ENCODE results near the gene COX6A2. TPM values are rescaled to one million over a fixed set of nuclear protein-coding genes. Genes with fewer than 3 reads are reported as not detected.

The COX6A2 gene
- total RNA-seq, 1 experiment from 2014 or later: not detected

DNA sequence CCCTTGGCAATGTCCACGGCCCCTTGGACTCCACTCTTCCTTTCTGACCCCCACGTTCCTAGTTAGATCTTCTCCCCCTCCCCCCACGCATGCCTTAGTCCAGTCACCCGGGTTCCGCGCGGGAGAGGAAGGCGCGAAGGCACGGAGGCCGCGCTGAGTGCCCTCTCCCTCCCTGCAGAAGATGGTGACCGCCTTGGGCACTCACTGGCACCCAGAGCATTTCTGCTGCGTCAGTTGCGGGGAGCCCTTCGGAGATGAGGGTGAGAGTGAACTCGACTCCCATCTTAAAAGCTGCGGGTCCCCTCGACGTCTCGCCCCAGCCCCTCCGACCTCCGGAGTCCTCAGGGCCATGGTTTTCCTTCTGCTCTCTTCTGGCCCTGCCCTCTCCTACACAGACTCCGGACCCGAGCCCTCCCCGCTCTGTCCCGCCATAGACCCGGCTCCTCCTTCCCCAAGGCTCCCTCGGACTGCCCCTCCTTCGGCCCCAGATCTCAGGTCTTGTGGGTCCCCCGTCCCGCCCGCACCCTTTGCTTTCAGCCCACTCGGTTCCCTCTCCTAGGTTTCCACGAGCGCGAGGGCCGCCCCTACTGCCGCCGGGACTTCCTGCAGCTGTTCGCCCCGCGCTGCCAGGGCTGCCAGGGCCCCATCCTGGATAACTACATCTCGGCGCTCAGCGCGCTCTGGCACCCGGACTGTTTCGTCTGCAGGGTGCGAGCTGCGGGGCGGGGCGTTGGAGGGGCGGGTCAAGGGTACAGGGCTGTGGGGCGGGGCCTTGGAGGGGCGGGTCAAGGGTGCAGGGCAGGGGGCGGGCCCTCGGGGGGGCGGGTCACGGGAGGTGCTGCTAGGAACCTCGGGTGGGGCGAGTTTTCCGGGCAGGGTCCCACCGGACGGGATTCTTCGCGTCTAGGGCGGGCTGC, 48.4 kb upstream of the COX6A2 start:
- CTCF ChIA-PET: interaction anchor here (0.5 to 2.2 kb wide), 4 partner anchors 16 to 236 kb away, joined by 3 to 7 read pairs (median 4); a partner anchor contains a TSS
- Histone ChIP-seq H3K9me3 (ENCODE audit: insufficient read depth, low read depth) (no peaks in the 10 kb centered on the region), H3K27ac (peak overlapping the region; percentile 50), H3K36me3 (ENCODE audit: low read depth) (no peaks in the 10 kb centered on the region), H3F3A (ENCODE audit: insufficient read depth, low read depth) (peaks cover 31% of the 10 kb centered on the region), H3K79me2 (ENCODE audit: low read depth) (no peaks in the 10 kb centered on the region), H3K9me2 (ENCODE audit: insufficient read depth) (no peaks in the 10 kb centered on the region), H3K27me3 (ENCODE audit: insufficient read depth, low read depth) (no peaks in the 10 kb centered on the region), H4K20me1 (ENCODE audit: insufficient read depth) (no peaks in the 10 kb centered on the region), H3K4me3 (peak overlapping the region; percentile 87), H3K4me2 (peak overlapping the region; percentile 75), H3K4me1 (replicated peaks; ENCODE audit: insufficient read depth) (peaks cover 21% of the 10 kb centered on the region), H2AFZ (peak overlapping the region; percentile 95)
- DNase-seq: peak; percentile 62 to 90
- intact Hi-C loops (cut with micrococcal nuclease; ENCODE audit: unreplicated experiment): loop anchor here (1.0 to 5.0 kb wide), 4 partner anchors 17 to 391 kb away; partner anchors contain the start of genes ARMC5 and RUSF1
- POLR2A ChIA-PET (ENCODE audit: unreplicated experiment): interaction anchor here (0.5 to 1.3 kb wide), 5 partner anchors 17 to 479 kb away, joined by 3 to 9 read pairs (median 4); no protein-coding TSS in a partner anchor
- BruUV-seq (replicated peaks): no TSS peak
- no peak for TF ChIP-seq EZH2 (IDR thresholded peaks at IDR 0.05; ENCODE audit: low read depth)
- TF ChIP-seq, protein P1, sequence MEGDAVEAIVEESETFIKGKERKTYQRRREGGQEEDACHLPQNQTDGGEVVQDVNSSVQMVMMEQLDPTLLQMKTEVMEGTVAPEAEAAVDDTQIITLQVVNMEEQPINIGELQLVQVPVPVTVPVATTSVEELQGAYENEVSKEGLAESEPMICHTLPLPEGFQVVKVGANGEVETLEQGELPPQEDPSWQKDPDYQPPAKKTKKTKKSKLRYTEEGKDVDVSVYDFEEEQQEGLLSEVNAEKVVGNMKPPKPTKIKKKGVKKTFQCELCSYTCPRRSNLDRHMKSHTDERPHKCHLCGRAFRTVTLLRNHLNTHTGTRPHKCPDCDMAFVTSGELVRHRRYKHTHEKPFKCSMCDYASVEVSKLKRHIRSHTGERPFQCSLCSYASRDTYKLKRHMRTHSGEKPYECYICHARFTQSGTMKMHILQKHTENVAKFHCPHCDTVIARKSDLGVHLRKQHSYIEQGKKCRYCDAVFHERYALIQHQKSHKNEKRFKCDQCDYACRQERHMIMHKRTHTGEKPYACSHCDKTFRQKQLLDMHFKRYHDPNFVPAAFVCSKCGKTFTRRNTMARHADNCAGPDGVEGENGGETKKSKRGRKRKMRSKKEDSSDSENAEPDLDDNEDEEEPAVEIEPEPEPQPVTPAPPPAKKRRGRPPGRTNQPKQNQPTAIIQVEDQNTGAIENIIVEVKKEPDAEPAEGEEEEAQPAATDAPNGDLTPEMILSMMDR (conservative IDR thresholded peaks at IDR 0.05): no peak

DNA sequence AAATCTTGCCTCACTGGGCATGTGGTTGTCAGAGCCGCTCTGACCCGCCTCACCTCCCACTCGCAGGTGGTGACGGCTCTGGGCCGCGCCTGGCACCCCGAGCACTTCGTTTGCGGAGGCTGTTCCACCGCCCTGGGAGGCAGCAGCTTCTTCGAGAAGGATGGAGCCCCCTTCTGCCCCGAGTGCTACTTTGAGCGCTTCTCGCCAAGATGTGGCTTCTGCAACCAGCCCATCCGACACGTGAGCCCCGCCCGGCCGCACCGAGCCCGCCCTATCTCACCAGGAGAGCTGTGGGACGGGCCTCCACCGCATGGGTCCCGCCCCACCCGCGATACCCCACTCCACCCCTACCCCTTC, 47.8 kb upstream of the COX6A2 start:
- Histone ChIP-seq H3K4me3 (peak overlapping the region; percentile 87; the same call in 1 of the 2 replicates), H3K4me1 (replicated peaks; ENCODE audit: insufficient read depth) (peaks cover 24% of the 10 kb centered on the region), H2AFZ (peak overlapping the region; percentile 95), H3K9me3 (ENCODE audit: insufficient read depth, low read depth) (no peaks in the 10 kb centered on the region), H3F3A (ENCODE audit: insufficient read depth, low read depth) (peaks cover 37% of the 10 kb centered on the region), H3K27me3 (ENCODE audit: insufficient read depth, low read depth) (no peaks in the 10 kb centered on the region), H3K79me2 (ENCODE audit: low read depth) (no peaks in the 10 kb centered on the region), H3K36me3 (ENCODE audit: low read depth) (no peaks in the 10 kb centered on the region), H4K20me1 (ENCODE audit: insufficient read depth) (no peaks in the 10 kb centered on the region), H3K27ac (no peak overlapping the region), H3K4me2 (peak overlapping the region; percentile 75), H3K9me2 (ENCODE audit: insufficient read depth) (no peaks in the 10 kb centered on the region)
- no peak for DNase-seq
- ChIA-PET POLR2A (ENCODE audit: unreplicated experiment) (interaction anchor here (0.6 to 1.3 kb wide), 2 partner anchors 10 to 16 kb away, joined by 6 to 9 read pairs; no protein-coding TSS in a partner anchor), CTCF (no interaction called here)
- BruUV-seq (replicated peaks): no TSS peak
- intact Hi-C loops (cut with micrococcal nuclease; ENCODE audit: unreplicated experiment): loop anchor here (5.0 kb wide), 2 partner anchors 236 to 391 kb away; a partner anchor contains a TSS
- TF ChIP-seq, protein P1 (conservative IDR thresholded peaks at IDR 0.05): no peak
- no peak for TF ChIP-seq EZH2 (IDR thresholded peaks at IDR 0.05; ENCODE audit: low read depth)

DNA sequence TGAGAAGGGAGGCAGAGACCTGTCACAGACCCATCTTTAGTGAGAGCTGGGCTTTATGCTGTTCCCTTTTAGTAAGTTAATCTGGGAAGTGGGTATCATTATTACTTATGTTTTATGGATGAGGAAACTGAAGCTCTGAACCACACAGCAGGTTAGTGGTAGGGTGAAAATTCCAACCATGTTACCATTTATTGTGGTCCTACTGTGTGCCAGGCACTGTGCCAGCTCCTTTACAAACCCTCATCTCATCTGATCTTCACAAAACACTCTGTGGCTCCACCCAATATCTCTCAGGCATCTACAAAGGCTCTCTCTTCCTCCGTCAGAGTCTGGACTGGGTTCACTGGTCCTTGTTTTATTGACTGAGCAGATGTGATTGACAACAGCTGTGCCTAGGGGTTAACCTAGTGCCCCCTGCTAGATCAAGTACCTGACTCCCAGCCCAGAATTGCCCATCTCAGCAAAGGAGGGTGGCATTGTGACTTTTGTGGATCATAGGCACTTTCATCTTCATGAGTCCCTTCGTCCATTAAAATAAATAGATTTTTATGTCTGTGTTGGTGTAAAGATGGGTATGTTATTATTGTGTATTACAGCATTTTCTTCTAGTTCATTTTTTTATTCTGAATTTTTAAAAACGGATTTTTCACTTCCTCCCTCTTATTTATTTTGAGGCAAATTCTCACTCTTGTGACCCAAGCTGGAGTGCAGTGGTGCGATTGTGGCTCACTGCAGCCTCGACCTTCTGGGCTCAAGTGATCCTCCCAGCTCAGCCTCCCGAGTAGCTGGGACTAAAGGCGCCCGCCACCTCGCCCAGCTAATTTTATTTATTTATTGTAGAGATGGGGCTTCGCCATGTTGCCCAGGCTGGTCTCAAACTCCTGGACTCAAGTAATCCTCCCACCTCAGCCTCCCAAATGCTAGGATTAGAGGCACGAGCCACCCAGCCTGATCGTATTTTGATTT, 46.9 kb upstream of the COX6A2 start:
- no peak overlapping the region for H3K4me3 ChIP-seq
- no peaks in the 10 kb centered on the region for H3K79me2 ChIP-seq (ENCODE audit: low read depth)
- DNase-seq: no peak
- CTCF ChIA-PET: interaction anchor here (0.6 kb wide), 1 partner anchor 220 kb away, joined by 3 read pairs; no protein-coding TSS in a partner anchor
- H3K4me1 ChIP-seq (replicated peaks; ENCODE audit: insufficient read depth): peaks cover 24% of the 10 kb centered on the region
- POLR2A ChIA-PET (ENCODE audit: unreplicated experiment): interaction anchor here (0.6 kb wide), 1 partner anchor 11 kb away, joined by 6 read pairs; no protein-coding TSS in a partner anchor
- no peaks in the 10 kb centered on the region for H3K27me3 ChIP-seq (ENCODE audit: insufficient read depth, low read depth)
- H3K27ac ChIP-seq: no peak overlapping the region
- H4K20me1 ChIP-seq (ENCODE audit: insufficient read depth): no peaks in the 10 kb centered on the region
- no peaks in the 10 kb centered on the region for H3K36me3 ChIP-seq (ENCODE audit: low read depth)
- TF ChIP-seq EZH2 (IDR thresholded peaks at IDR 0.05; ENCODE audit: low read depth): no peak
- TF ChIP-seq, protein P1 (conservative IDR thresholded peaks at IDR 0.05): no peak
- H3K9me3 ChIP-seq (ENCODE audit: insufficient read depth, low read depth): no peaks in the 10 kb centered on the region
- H3K9me2 ChIP-seq (ENCODE audit: insufficient read depth): no peaks in the 10 kb centered on the region
- intact Hi-C loops (cut with micrococcal nuclease; ENCODE audit: unreplicated experiment): loop anchor here (5.0 kb wide), 3 partner anchors 222 to 392 kb away; a partner anchor contains a TSS
- peaks cover 40% of the 10 kb centered on the region for H3F3A ChIP-seq (ENCODE audit: insufficient read depth, low read depth)
- no peak overlapping the region for H2AFZ ChIP-seq
- H3K4me2 ChIP-seq: peak overlapping the region; percentile 75; the same call in 1 of the 2 replicates
- BruUV-seq (replicated peaks): TSS peak; percentile 23
